KG1 (cell line): ENCODE results near the gene LUC7L2.
"Not testable (repeated sequence)": the region's sequence is repeated elsewhere in the genome, so short reads cannot be mapped to it uniquely, and the experiment has no call there.

Experiments
- DNase-seq: peaks from one replicate; lab custom pipeline; 2025; lab: John Stamatoyannopoulos, UW

Gene LUC7L2

GRCh38 chr7:139355320-139355719 lies 4.4 kb upstream of the LUC7L2 start:
- DNase-seq: no peak

GRCh38 chr7:139357729-139358506 lies 1.8 kb upstream of the LUC7L2 start:
- DNase-seq: not testable (repeated sequence)

- no peak for DNase-seq
Observed at GRCh38 chr7:139358541-139359365, 941 bp upstream of the LUC7L2 start.

GRCh38 chr7:139360210-139360947 lies 685 bp downstream of the LUC7L2 start:
- DNase-seq: peak; percentile 50

- no peak for DNase-seq
Observed at GRCh38 chr7:139360948-139361307, 1.2 kb downstream of the LUC7L2 start.

GRCh38 chr7:139361523-139361922 lies 1.8 kb downstream of the LUC7L2 start:
- DNase-seq: no peak

GRCh38 chr7:139362302-139362701 lies 2.6 kb downstream of the LUC7L2 start:
- no peak for DNase-seq

GRCh38 chr7:139362981-139363380 lies 3.3 kb downstream of the LUC7L2 start:
- no peak for DNase-seq

- no peak for DNase-seq
Observed at GRCh38 chr7:139365336-139365735, 5.6 kb downstream of the LUC7L2 start.

- DNase-seq: no peak
Observed at GRCh38 chr7:139366400-139366799, 6.7 kb downstream of the LUC7L2 start.

GRCh38 chr7:139367438-139368155 lies 7.9 kb downstream of the LUC7L2 start:
- no peak for DNase-seq

- DNase-seq: no peak
Observed at GRCh38 chr7:139370301-139370942, 10.7 kb downstream of the LUC7L2 start.

GRCh38 chr7:139370943-139371313 lies 11.2 kb downstream of the LUC7L2 start:
- no peak for DNase-seq

GRCh38 chr7:139374246-139374645 lies 14.6 kb downstream of the LUC7L2 start:
- DNase-seq: no peak

- DNase-seq: no peak
Observed at GRCh38 chr7:139382439-139382838, 22.7 kb downstream of the LUC7L2 start.

- no peak for DNase-seq
Observed at GRCh38 chr7:139384611-139385010, 24.9 kb downstream of the LUC7L2 start.

GRCh38 chr7:139387594-139387993 lies 27.9 kb downstream of the LUC7L2 start:
- no peak for DNase-seq

- DNase-seq: no peak
Observed at GRCh38 chr7:139389091-139389490, 29.4 kb downstream of the LUC7L2 start.

GRCh38 chr7:139389774-139390173 lies 30.1 kb downstream of the LUC7L2 start:
- DNase-seq: no peak

GRCh38 chr7:139393621-139394211 lies 34.0 kb downstream of the LUC7L2 start:
- DNase-seq: no peak

GRCh38 chr7:139394540-139394939 lies 34.8 kb downstream of the LUC7L2 start:
- DNase-seq: no peak
